ENCODE data around the gene APOL2.

GRCh38 chr22:36279219-36279666 lies 39.9 kb upstream of the APOL2 start:
- no peak for TF ChIP-seq CTCF (optimal IDR thresholded peaks at IDR 0.05 in 1 of 3, IDR thresholded peaks at IDR 0.05 in 1 of 3, conservative IDR thresholded peaks at IDR 0.05 in 1 of 3; ENCODE audit: extremely low read depth in 1 of 3, insufficient read depth in 2 of 3, low read length in 3 of 3)
- TF ChIP-seq EZH2 (IDR thresholded peaks at IDR 0.05; ENCODE audit: low read length) = no peak

All from keratinocyte (primary cell).